ENCODE measurements around the gene MDH1B.

The MDH1B gene

DNA sequence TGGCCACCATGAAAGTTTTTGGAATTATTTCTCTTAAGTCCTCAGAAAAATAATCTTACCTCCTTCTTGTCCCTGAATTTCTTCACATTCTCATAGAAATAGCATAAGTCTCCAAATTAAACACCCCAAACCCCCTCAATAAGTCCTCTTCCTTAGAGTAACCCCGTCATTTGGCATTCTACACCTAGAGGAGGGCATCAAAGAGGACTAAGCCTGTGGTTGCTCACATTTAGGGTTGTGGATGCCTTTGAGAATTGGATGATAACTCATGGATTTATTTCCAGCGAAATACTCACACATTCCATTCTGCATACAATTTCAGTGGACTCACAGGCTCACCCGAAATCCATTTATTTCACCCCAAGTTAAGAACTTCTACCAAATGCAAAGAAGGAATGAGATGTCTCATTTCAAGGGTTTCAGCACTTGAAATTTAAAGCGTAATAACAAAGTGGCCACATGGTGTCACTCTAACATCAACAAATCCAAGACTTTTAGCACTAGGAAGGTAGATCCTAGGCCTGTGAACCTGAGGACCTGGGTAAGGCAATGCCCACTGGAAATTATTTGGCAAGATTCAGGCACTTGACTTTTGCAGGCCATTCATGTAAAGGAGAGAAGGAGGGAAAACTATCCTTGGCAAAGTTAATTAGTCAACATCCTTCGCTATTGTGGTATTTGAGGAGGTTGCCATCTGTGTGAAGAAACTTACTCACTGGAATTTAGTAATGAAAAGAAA, 71.6 kb downstream of the MDH1B start:
- FAIRE-seq = no peak

DNA sequence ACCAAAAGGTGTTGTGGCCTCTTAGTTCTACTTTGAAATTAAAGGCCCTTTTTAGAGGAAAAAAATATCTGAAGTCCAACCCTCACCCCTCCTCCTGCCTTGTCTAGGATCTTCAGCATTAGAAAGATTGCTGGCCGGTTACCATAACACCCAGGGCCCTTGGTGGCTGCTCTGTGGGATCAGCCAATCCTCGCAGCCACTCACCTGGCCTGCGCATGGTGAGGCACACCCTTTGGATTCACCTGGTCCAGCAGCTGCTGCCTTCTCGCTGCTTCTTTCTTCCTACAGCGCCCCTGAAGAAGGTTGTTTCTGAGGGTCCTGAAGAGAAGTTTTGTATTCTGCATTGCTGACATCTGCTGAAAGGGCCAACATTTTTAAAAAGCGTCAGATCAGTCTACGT, 72.2 kb downstream of the MDH1B start:
- FAIRE-seq = no peak

DNA sequence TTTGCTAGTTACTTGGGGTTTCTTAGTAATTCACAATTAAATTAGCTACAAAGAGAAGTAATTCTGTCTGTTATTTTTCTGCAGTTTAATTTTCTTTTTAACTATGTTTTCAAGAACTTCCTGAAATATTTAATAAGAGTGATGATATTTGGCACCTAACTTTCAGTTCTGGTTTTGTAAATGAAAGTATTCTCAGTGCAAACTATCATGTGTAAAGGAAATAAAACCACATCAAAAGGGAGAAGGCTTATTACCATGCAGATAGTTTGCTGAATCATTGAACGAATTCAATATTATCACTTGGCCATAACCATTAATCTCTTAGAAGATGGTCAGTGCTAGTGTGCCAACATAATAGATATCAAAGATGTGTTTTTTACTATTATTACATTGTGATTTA, 76.1 kb downstream of the MDH1B start:
- no peak for FAIRE-seq

DNA sequence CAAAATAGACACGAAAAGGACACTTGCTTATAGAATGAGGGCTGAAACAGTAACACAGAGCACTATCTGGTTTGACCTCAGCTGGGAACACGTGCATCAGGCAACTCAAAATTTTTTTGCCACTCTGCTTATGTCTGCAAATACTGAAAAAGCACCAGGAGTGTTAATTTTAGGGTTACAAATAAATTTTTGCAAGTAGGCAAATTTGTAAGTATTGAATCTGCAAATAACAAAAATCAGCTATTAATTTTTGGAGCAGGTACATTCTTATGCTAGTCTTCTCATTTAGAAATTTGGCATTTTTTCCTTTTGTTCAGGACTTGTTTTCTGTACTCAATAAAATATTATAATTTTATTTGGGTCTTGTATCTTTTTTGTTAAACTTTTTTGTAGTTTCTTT, 76.7 kb downstream of the MDH1B start:
- FAIRE-seq = no peak
